Measurements from ENCODE around the gene CADM2.
"Not testable (repeated sequence)": the region's sequence is repeated elsewhere in the genome, so short reads cannot be mapped to it uniquely, and the experiment has no call there.

The CADM2 gene

GRCh38 chr3:85708325-85708724 lies 749.5 kb downstream of the CADM2 start:
- DNase-seq: not testable (repeated sequence)

- DNase-seq: no peak
Observed at GRCh38 chr3:85709346-85709892, 750.6 kb downstream of the CADM2 start.

GRCh38 chr3:85710490-85710889 lies 751.7 kb downstream of the CADM2 start:
- no peak for DNase-seq

- DNase-seq: no peak
Observed at GRCh38 chr3:85721409-85722145, 762.8 kb downstream of the CADM2 start.

- DNase-seq: no peak
Observed at GRCh38 chr3:85725809-85726208, 767.0 kb downstream of the CADM2 start.

- no peak for DNase-seq
Observed at GRCh38 chr3:85726241-85726640, 767.5 kb downstream of the CADM2 start.

GRCh38 chr3:85737846-85738245 lies 779.1 kb downstream of the CADM2 start:
- no peak for DNase-seq

GRCh38 chr3:85740561-85740960 lies 781.8 kb downstream of the CADM2 start:
- no peak for DNase-seq

GRCh38 chr3:85758442-85758841 lies 799.7 kb downstream of the CADM2 start:
- DNase-seq: no peak

GRCh38 chr3:85760342-85760741 lies 801.6 kb downstream of the CADM2 start:
- no peak for DNase-seq

GRCh38 chr3:85780806-85781205 lies 822.0 kb downstream of the CADM2 start:
- DNase-seq: no peak

- DNase-seq: no peak
Observed at GRCh38 chr3:85781806-85782205, 823.0 kb downstream of the CADM2 start.

- no peak for DNase-seq
Observed at GRCh38 chr3:85783291-85783690, 824.5 kb downstream of the CADM2 start.

- DNase-seq: no peak
Observed at GRCh38 chr3:85785766-85786165, 827.0 kb downstream of the CADM2 start.

- no peak for DNase-seq
Observed at GRCh38 chr3:85790445-85791030, 831.7 kb downstream of the CADM2 start.

GRCh38 chr3:85796140-85796539 lies 837.4 kb downstream of the CADM2 start:
- no peak for DNase-seq

GRCh38 chr3:85800676-85801075 lies 841.9 kb downstream of the CADM2 start:
- DNase-seq: no peak

GRCh38 chr3:85801955-85802354 lies 843.2 kb downstream of the CADM2 start:
- DNase-seq: no peak

- no peak for DNase-seq
Observed at GRCh38 chr3:85808755-85809154, 850.0 kb downstream of the CADM2 start.

GRCh38 chr3:85821130-85821756 lies 862.5 kb downstream of the CADM2 start:
- DNase-seq: no peak

- no peak for DNase-seq
Observed at GRCh38 chr3:85835857-85836440, 877.2 kb downstream of the CADM2 start.

GRCh38 chr3:85837402-85837801 lies 878.6 kb downstream of the CADM2 start:
- DNase-seq: no peak

GRCh38 chr3:85838921-85839320 lies 880.1 kb downstream of the CADM2 start:
- no peak for DNase-seq

GRCh38 chr3:85842081-85842480 lies 883.3 kb downstream of the CADM2 start:
- no peak for DNase-seq
